K562 (cell line): ENCODE data around the gene DLGAP1. TPM values are rescaled to one million over a fixed set of nuclear protein-coding genes. Genes with fewer than 3 reads are reported as not detected.
A peak's percentile ranks its signal among the peaks of the same experiment; 100 is the strongest.
"Not testable (repeated sequence)": the region's sequence is repeated elsewhere in the genome, so short reads cannot be mapped to it uniquely, and the experiment has no call there.

Experiments
- ATAC-seq: fragments of 200-7000 bp; cut with Tn5 transposase; 3 replicates; pipeline ENCODE4 v1.9.1; 2020; ENCODE audit warnings: moderate library complexity
- Bru-seq: library from RNA; stranded (reverse); fragments of 400-500 nt; gene quantifications from one replicate; lab custom pipeline; 2021; lab: Mats Ljungman, UMichigan
- BruChase-seq, 2 experiments: library from RNA; stranded (reverse); fragments of 400-500 nt; gene quantifications; one replicate each; lab custom pipeline; 2021; lab: Mats Ljungman, UMichigan
- BruUV-seq: library from RNA; stranded (reverse); fragments of 400-500 nt; replicated peaks from 2 replicates; lab custom pipeline; 2021; lab: Mats Ljungman, UMichigan
- CTCF ChIA-PET: fragments of 300-600 bp; formaldehyde crosslinking; extraction: SDS; loops from one replicate; lab custom pipeline; 2021; ENCODE audit warnings: low intra/inter-chr PET ratio; lab: Yijun Ruan, JAX
- POLR2A ChIA-PET: fragments of 300-600, 350-650 bp; sonication (Branson Sonifier 250); formaldehyde crosslinking; extraction: SDS; loops from one replicate; lab custom pipeline; 2021; ENCODE audit warnings: antibody characterized with exemption, inconsistent platforms; lab: Yijun Ruan, JAX
- DNase-seq, 4 experiments: peaks; one replicate each; pipeline versions ENCODE4 v3.0.0 to v3.0.0-alpha.2; 2011 to 2018; ENCODE audit warnings: low spot score in 3 of 4, mixed read lengths in 3 of 4; ENCODE audit errors: extremely low read depth in 1 of 4
- FAIRE-seq: peaks from 2 replicates; lab custom pipeline; 2011; peaks lifted over from hg19 to GRCh38; lab: Jason Lieb, UNC
- H2AFZ ChIP-seq: 2 replicates; pipeline ENCODE4 v1.6.0; 2011; ENCODE audit warnings: low read depth, low read length, control low read depth, inconsistent platforms
- H3K27ac ChIP-seq: fragments of 200-600 bp; 3 replicates; pipeline ENCODE4 v1.8.0; 2011; ENCODE audit warnings: low read depth, mild to moderate bottlenecking, control low read depth, inconsistent platforms, low read length, moderate library complexity, mixed read lengths; ENCODE audit errors: extremely low read depth
- H3K27me3 ChIP-seq, 2 experiments: fragments of 300-600 bp in 1 of 2; 2 replicates in 1 of 2; 3 replicates in 1 of 2; pipeline versions ENCODE4 v1.6.0 to v1.8.0; 2011; ENCODE audit warnings: inconsistent platforms in 2 of 2, low read length in 2 of 2, mild to moderate bottlenecking in 1 of 2, mixed read lengths in 1 of 2, moderate library complexity in 1 of 2; ENCODE audit not compliant: control insufficient read depth in 2 of 2, insufficient read depth in 2 of 2
- H3K36me3 ChIP-seq: fragments of 300-600 bp; 3 replicates; pipeline ENCODE4 v1.8.0; 2011; ENCODE audit warnings: mild to moderate bottlenecking, low read length, inconsistent platforms; ENCODE audit not compliant: control insufficient read depth, insufficient read depth
- H3K4me1 ChIP-seq, 2 experiments: fragments of 200-600 bp in 1 of 2; replicated peaks in 1 of 2; 2 replicates in 1 of 2; 3 replicates in 1 of 2; pipeline versions ENCODE4 v1.5.1 to v1.8.0; 2011; ENCODE audit warnings: inconsistent platforms in 2 of 2, low read length in 2 of 2, mild to moderate bottlenecking in 1 of 2, mixed read lengths in 1 of 2, moderate library complexity in 1 of 2; ENCODE audit not compliant: control insufficient read depth in 2 of 2, insufficient read depth in 2 of 2
- H3K4me2 ChIP-seq: 2 replicates; pipeline ENCODE4 v1.6.1; 2011; ENCODE audit warnings: low read length, control low read depth, inconsistent platforms, mixed read lengths; ENCODE audit not compliant: insufficient read depth
- H3K4me3 ChIP-seq: fragments of 200-600 bp; sonication (generic), shearing (Covaris generic); 2 replicates; pipeline ENCODE4 v1.5.1; 2016; ENCODE audit warnings: control low read depth, inconsistent platforms
- H3K79me2 ChIP-seq: fragments of 200-600 bp; 3 replicates; pipeline ENCODE4 v1.8.0; 2011; ENCODE audit warnings: low read length, inconsistent platforms; ENCODE audit not compliant: control insufficient read depth, insufficient read depth
- H3K9ac ChIP-seq, 2 experiments: 2 replicates each; pipeline versions ENCODE4 v1.6.0 to v1.6.1; 2011; ENCODE audit warnings: low read depth in 2 of 2, low read length in 2 of 2, control low read depth in 1 of 2, inconsistent platforms in 1 of 2, mild to moderate bottlenecking in 1 of 2, mixed read lengths in 1 of 2; ENCODE audit not compliant: insufficient read depth in 1 of 2
- H3K9me1 ChIP-seq: one replicate; pipeline ENCODE4 v1.6.0; 2011; ENCODE audit warnings: inconsistent platforms, mild to moderate bottlenecking, low read length, moderate library complexity; ENCODE audit not compliant: control insufficient read depth, insufficient read depth
- H3K9me3 ChIP-seq: replicated peaks from 2 replicates; pipeline ENCODE4 v1.5.1; 2011; ENCODE audit warnings: low read depth, low read length, inconsistent platforms; ENCODE audit not compliant: control insufficient read depth, insufficient read depth
- H4K20me1 ChIP-seq: replicated peaks from 2 replicates; pipeline ENCODE4 v1.6.1; 2011; ENCODE audit warnings: low read length, inconsistent platforms, mixed read lengths; ENCODE audit not compliant: control insufficient read depth, insufficient read depth
- BHLHE40 ChIP-seq: IDR thresholded peaks from 2 replicates; pipeline ENCODE4 v1.6.1; 2011; ENCODE audit warnings: low read length, improper control_type of control experiment
- SP1 ChIP-seq: sonication (generic); formaldehyde crosslinking; IDR thresholded peaks from 2 replicates; pipeline ENCODE4 v1.8.1; 2022; ENCODE audit warnings: mild to moderate bottlenecking, missing genetic modification reagents
- WGBS: fragments of 100-300 bp; shearing (Covaris generic); methylation state at CpG from one replicate; pipeline ENCODE4 v1.1.6; 2016; ENCODE audit warnings: low coverage, mixed read lengths; ENCODE audit not compliant: insufficient coverage; ENCODE audit errors: missing lambda C conversion rate; 5-methylcytosine and 5-hydroxymethylcytosine counted together
- in situ Hi-C: fragments of 300-500 bp; cut with MboI; formaldehyde crosslinking; loops from 4 replicates; pipeline ENCODE4 v1.15.0; 2018; ENCODE audit warnings: inconsistent platforms, mixed read lengths
- intact Hi-C: fragments of 100-400 bp; cut with micrococcal nuclease; formaldehyde crosslinking; loops from 2 replicates; pipeline ENCODE4 v1.14.2; 2022
- long read RNA-seq, 3 experiments: library from polyadenylated mRNA in 2 of 3; library from RNA in 1 of 3; unstranded in 2 of 3; stranded (forward) in 1 of 3; transcript quantifications; one replicate each; pipeline ENCODE4 v2.0.0, GENCODE V29; 2019 to 2022
- polyA minus RNA-seq, 3 experiments: library from RNA; depleted of rRNA, polyadenylated mRNA; stranded (reverse); fragments of >200 nt; gene quantifications; 2 replicates each; pipeline ENCODE4 v1.2.3, GENCODE V29; 2011
- polyA plus RNA-seq, 8 experiments: library from polyadenylated mRNA; depleted of rRNA in 4 of 8; stranded (reverse) in 5 of 8; unstranded in 3 of 8; fragments of >200 nt; fragmentation: Nextera tagmentation in 2 of 8; fragmentation: Illumina TruSeq in 1 of 8; extraction: Ambion mirVana in 2 of 8; extraction: Trizol in 1 of 8; gene quantifications; 2 replicates each; pipeline versions ENCODE4 v1.2.1 to v1.2.3, GENCODE V29; 2011 to 2014; ENCODE audit warnings: inconsistent platforms in 1 of 8, missing spikeins in 1 of 8
- total RNA-seq, 7 experiments: library from RNA; depleted of rRNA in 6 of 7; stranded (reverse); fragments of >200 nt in 6 of 7; fragmentation: Illumina TruSeq in 2 of 7; extraction: Trizol in 2 of 7; gene quantifications; 2 replicates each; pipeline versions ENCODE4 v1.2.1 to v1.2.3, GENCODE V29; 2011 to 2021; ENCODE audit warnings: low replicate concordance in 1 of 7

The DLGAP1 gene
- 0.32 and 0.44 TPM in 2 replicates for total RNA-seq (2011; cell fraction: chromatin; rRNA removed; ENCODE audit: low replicate concordance)
- total RNA-seq (2011; cell fraction: nucleolus; rRNA removed) = 0.17 TPM in 1 of 2 replicates, not detected in the other
- total RNA-seq (2011; cell fraction: nucleoplasm; rRNA removed) = 0.23 TPM in 1 of 2 replicates, not detected in the other
- total RNA-seq (2014; rRNA removed) (0.04 and 0.05 TPM in 2 replicates), total RNA-seq (2014; rRNA removed; fragmentation: Illumina TruSeq; extraction: Trizol) (0.03 and 0.07 TPM in 2 replicates), total RNA-seq (2015; rRNA removed; fragmentation: Illumina TruSeq; extraction: Trizol) (0.08 and 0.22 TPM in 2 replicates), total RNA-seq (2021) (0.20 and 0.49 TPM in 2 replicates), polyA plus RNA-seq (2011; rRNA removed) (0.07 and 0.22 TPM in 2 replicates), polyA plus RNA-seq (2014; fragmentation: Illumina TruSeq; extraction: Trizol) (0.13 TPM in 1 of 2 replicates, not detected in the other), polyA plus RNA-seq (2014; fragmentation: Nextera tagmentation; extraction: Ambion mirVana) (under 1 TPM; 0.04 to 0.08 TPM), polyA plus RNA-seq (2014; rRNA removed) (0.08 and 0.11 TPM in 2 replicates), polyA minus RNA-seq (2011; rRNA and poly(A)+ RNA removed) (0.07 and 0.30 TPM in 2 replicates), Bru-seq, nascent RNA (percentile 23 among the genes with signal in this experiment), BruChase-seq, experiment 1, labeled RNA remaining after a 2-hour chase (percentile 11 among the genes with signal in this experiment), BruChase-seq, experiment 2, labeled RNA remaining after a 6-hour chase (percentile 11 among the genes with signal in this experiment)
- polyA plus RNA-seq (2011; cell fraction: cytosol; rRNA removed) = 0.07 and 0.34 TPM in 2 replicates
- polyA plus RNA-seq (2011; cell fraction: nucleus; rRNA removed) = 0.07 and 0.09 TPM in 2 replicates
- 0.13 and 0.36 TPM in 2 replicates for polyA plus RNA-seq (2012)
- not detected in 2 replicates for polyA minus RNA-seq (2011; cell fraction: cytosol; rRNA and poly(A)+ RNA removed)
- 0.13 and 0.22 TPM in 2 replicates for polyA minus RNA-seq (2011; cell fraction: nucleus; rRNA and poly(A)+ RNA removed)
- long read RNA-seq, experiment 1, partial matches to known transcripts = 0 of 8 reads
- long read RNA-seq, experiment 1, other reads (novel, unspliced or antisense) = 8 of 8 reads
- long read RNA-seq, experiment 2, partial matches to known transcripts = 0 of 2 reads
- long read RNA-seq, experiment 2, other reads (novel, unspliced or antisense) = 2 of 2 reads
- long read RNA-seq, experiment 3, partial matches to known transcripts = 0 of 1 reads
- long read RNA-seq, experiment 3, other reads (novel, unspliced or antisense) = 1 of 1 reads

- Histone ChIP-seq H3K4me2 (no peak within 1 kb of the TSS), H3K9me3 (no peaks in the 10 kb centered on the region), H3K27me3 (no peaks in the 10 kb centered on the region), H3K4me3 (no peak within 1 kb of the TSS), H2AFZ (no peak within 1 kb of the TSS), H3K27ac (no peak within 1 kb of the TSS), H3K4me1 (no peaks in the 10 kb centered on the region), H3K9ac (no peak within 1 kb of the TSS), H3K79me2 (no peaks in the 10 kb centered on the region), H3K9me1 (no peaks in the 10 kb centered on the region), H3K36me3 (no peaks in the 10 kb centered on the region), H4K20me1 (no peaks in the 10 kb centered on the region)
- ChIA-PET CTCF (no interaction called here), POLR2A (no interaction called here)
- in situ Hi-C loops = no loop called here
- WGBS = 28% methylated on average over 34 of the region's 75 CpGs
- TF ChIP-seq BHLHE40 (no peak), SP1 (CRISPR knock-in tag) (no peak)
- no peak for DNase-seq
- no TSS peak for BruUV-seq
- intact Hi-C loops = no loop called here
- FAIRE-seq = no peak
- no peak for ATAC-seq
Observed at GRCh38 chr18:4455113-4455811, at the start of gene DLGAP1. TSS of gene DLGAP1 (minus strand) at chr18:4455307.

GRCh38 chr18:4494703-4495284 lies 39.7 kb upstream of the DLGAP1 start:
- H3K79me2 ChIP-seq, H2AFZ ChIP-seq, H3K27ac ChIP-seq, H3K36me3 ChIP-seq, DNase-seq, intact Hi-C loops, H3K9me1 ChIP-seq, H3K4me1 ChIP-seq, ATAC-seq, H3K27me3 ChIP-seq, CTCF ChIA-PET, H3K9ac ChIP-seq, H3K4me3 ChIP-seq, FAIRE-seq, H3K4me2 ChIP-seq, H4K20me1 ChIP-seq, in situ Hi-C loops, POLR2A ChIA-PET, BruUV-seq, H3K9me3 ChIP-seq: not testable (repeated sequence)
- 2% methylated on average over 4 of the region's 4 CpGs for WGBS
